ENCODE measurements around the gene DHPS.

DNA sequence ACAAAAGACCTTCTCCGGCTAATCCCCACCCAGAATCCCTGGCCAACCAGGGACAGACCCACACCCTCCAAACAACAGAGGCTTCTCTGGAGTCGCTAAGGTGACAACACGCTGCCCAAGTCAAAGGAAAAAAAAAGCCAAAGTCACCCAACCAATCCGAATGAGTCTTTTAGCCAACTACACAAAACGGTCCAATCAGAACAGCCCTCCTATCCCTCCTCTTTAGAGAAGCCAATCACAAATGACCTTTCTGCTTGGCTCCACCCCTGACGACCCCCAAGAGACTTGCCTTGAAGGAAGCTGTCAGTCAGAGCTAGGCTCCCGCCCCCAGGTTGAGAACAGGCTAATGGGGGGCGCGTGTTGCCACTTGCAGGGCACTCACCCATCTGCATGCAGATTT, 21.4 kb upstream of the DHPS start:
- TF ChIP-seq POLR2A (IDR thresholded peaks at IDR 0.05) (no peak), POLR2AphosphoS5 (IDR thresholded peaks at IDR 0.05) (no peak), EP300 (IDR thresholded peaks at IDR 0.05; ENCODE audit: low read depth) (no peak)
- TF ChIP-seq, protein P1, sequence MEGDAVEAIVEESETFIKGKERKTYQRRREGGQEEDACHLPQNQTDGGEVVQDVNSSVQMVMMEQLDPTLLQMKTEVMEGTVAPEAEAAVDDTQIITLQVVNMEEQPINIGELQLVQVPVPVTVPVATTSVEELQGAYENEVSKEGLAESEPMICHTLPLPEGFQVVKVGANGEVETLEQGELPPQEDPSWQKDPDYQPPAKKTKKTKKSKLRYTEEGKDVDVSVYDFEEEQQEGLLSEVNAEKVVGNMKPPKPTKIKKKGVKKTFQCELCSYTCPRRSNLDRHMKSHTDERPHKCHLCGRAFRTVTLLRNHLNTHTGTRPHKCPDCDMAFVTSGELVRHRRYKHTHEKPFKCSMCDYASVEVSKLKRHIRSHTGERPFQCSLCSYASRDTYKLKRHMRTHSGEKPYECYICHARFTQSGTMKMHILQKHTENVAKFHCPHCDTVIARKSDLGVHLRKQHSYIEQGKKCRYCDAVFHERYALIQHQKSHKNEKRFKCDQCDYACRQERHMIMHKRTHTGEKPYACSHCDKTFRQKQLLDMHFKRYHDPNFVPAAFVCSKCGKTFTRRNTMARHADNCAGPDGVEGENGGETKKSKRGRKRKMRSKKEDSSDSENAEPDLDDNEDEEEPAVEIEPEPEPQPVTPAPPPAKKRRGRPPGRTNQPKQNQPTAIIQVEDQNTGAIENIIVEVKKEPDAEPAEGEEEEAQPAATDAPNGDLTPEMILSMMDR (IDR thresholded peaks at IDR 0.05) = no peak

All from transverse colon (tissue), 4 donors.